Glomerular endothelial cell (primary cell): ENCODE measurements around the gene SLC7A6. TPM values are rescaled to one million over a fixed set of nuclear protein-coding genes. Genes with fewer than 3 reads are reported as not detected.

Source experiments
- DNase-seq: peaks from one replicate; pipeline ENCODE4 v3.0.0-alpha.2; 2011; ENCODE audit warnings: low read depth, low spot score; ENCODE audit errors: extremely low read depth
- total RNA-seq: library from RNA; depleted of rRNA; stranded (reverse); fragments of >200 nt; gene quantifications from 2 replicates; pipeline ENCODE4 v1.2.3, GENCODE V29; 2015

SLC7A6 gene
- total RNA-seq, 1 donor from 2014 or later = 32.6 TPM

- no peak for DNase-seq
Measured at GRCh38 chr16:68234188-68235107, 29.9 kb upstream of the SLC7A6 start.

- no peak for DNase-seq
Measured at GRCh38 chr16:68235108-68235886, 29.0 kb upstream of the SLC7A6 start.

- no peak for DNase-seq
Measured at GRCh38 chr16:68235887-68236136, 28.5 kb upstream of the SLC7A6 start, which contains the start of gene ESRP2. Gene ESRP2, minus strand, starts transcription at chr16:68236127. Its CDS starts 82 bp downstream, at chr16:68236045.

- no peak for DNase-seq
Measured at GRCh38 chr16:68236137-68236825, 28.0 kb upstream of the SLC7A6 start.

- no peak for DNase-seq
Measured at GRCh38 chr16:68236826-68237242, 27.5 kb upstream of the SLC7A6 start.

- peak; percentile 63 for DNase-seq
Measured at GRCh38 chr16:68237243-68238028, 26.9 kb upstream of the SLC7A6 start.

GRCh38 chr16:68238029-68238345, 26.3 kb upstream of the SLC7A6 start:
- no peak for DNase-seq

GRCh38 chr16:68242085-68242484, 22.2 kb upstream of the SLC7A6 start:
- DNase-seq = no peak

- DNase-seq = no peak
Measured at GRCh38 chr16:68242926-68243858, 21.1 kb upstream of the SLC7A6 start.

- no peak for DNase-seq
Measured at GRCh38 chr16:68244481-68244902, 19.8 kb upstream of the SLC7A6 start.

- DNase-seq = no peak
Measured at GRCh38 chr16:68244903-68245853, 19.1 kb upstream of the SLC7A6 start, which contains the start of gene PLA2G15. Gene PLA2G15, plus strand, starts transcription at chr16:68245373. Its CDS starts 54 bp downstream, at chr16:68245427.

GRCh38 chr16:68246121-68246520, 18.2 kb upstream of the SLC7A6 start:
- no peak for DNase-seq

GRCh38 chr16:68246666-68247065, 17.7 kb upstream of the SLC7A6 start:
- no peak for DNase-seq

GRCh38 chr16:68247400-68247799, 16.9 kb upstream of the SLC7A6 start:
- DNase-seq = no peak

GRCh38 chr16:68247932-68248331, 16.4 kb upstream of the SLC7A6 start:
- no peak for DNase-seq

GRCh38 chr16:68249371-68249770, 15.0 kb upstream of the SLC7A6 start:
- no peak for DNase-seq

- no peak for DNase-seq
Measured at GRCh38 chr16:68250951-68251350, 13.4 kb upstream of the SLC7A6 start.

GRCh38 chr16:68251832-68252231, 12.5 kb upstream of the SLC7A6 start:
- no peak for DNase-seq
